HG02840 (cell line): ENCODE data around the gene FAM50A.
A peak's percentile ranks its signal among the peaks of the same experiment; 100 is the strongest.

Source experiments
- ATAC-seq: cut with Tn5 transposase; IDR thresholded peaks from one replicate; pipeline ENCODE4 v1.9.1; 2021; ENCODE audit warnings: mild to moderate bottlenecking, moderate library complexity, moderate number of reproducible peaks; ENCODE audit not compliant: unreplicated experiment, low FRiP score

FAM50A gene

GRCh38 chrX:154411981-154412340, 32.0 kb upstream of the FAM50A start:
- ATAC-seq: no peak

GRCh38 chrX:154412468-154412867, 31.5 kb upstream of the FAM50A start:
- ATAC-seq: no peak

- ATAC-seq: no peak
Observed at GRCh38 chrX:154413142-154413541, 30.8 kb upstream of the FAM50A start.

GRCh38 chrX:154417157-154417556, 26.8 kb upstream of the FAM50A start:
- ATAC-seq: no peak

- ATAC-seq: no peak
Observed at GRCh38 chrX:154419189-154419588, 24.8 kb upstream of the FAM50A start.

- ATAC-seq: no peak
Observed at GRCh38 chrX:154419688-154420401, 24.1 kb upstream of the FAM50A start.

- no peak for ATAC-seq
Observed at GRCh38 chrX:154420402-154420756, 23.6 kb upstream of the FAM50A start.

- ATAC-seq: no peak
Observed at GRCh38 chrX:154426916-154427770, 16.8 kb upstream of the FAM50A start.

GRCh38 chrX:154428176-154429171, 15.5 kb upstream of the FAM50A start, which contains the start of gene ATP6AP1:
Gene ATP6AP1, plus strand, starts transcription at chrX:154428677. Its CDS starts 16 bp downstream, at chrX:154428693.
- ATAC-seq: peak; percentile 90

GRCh38 chrX:154429711-154430110, 14.2 kb upstream of the FAM50A start:
- no peak for ATAC-seq

- no peak for ATAC-seq
Observed at GRCh38 chrX:154430479-154430878, 13.5 kb upstream of the FAM50A start.

- no peak for ATAC-seq
Observed at GRCh38 chrX:154430916-154431315, 13.0 kb upstream of the FAM50A start.

GRCh38 chrX:154431341-154431740, 12.6 kb upstream of the FAM50A start:
- no peak for ATAC-seq

GRCh38 chrX:154432210-154432609, 11.7 kb upstream of the FAM50A start:
- ATAC-seq: no peak

GRCh38 chrX:154433605-154434004, 10.3 kb upstream of the FAM50A start:
- ATAC-seq: no peak

GRCh38 chrX:154434394-154435168, 9.4 kb upstream of the FAM50A start:
- ATAC-seq: no peak

- no peak for ATAC-seq
Observed at GRCh38 chrX:154435171-154435733, 8.7 kb upstream of the FAM50A start.

- no peak for ATAC-seq
Observed at GRCh38 chrX:154436374-154436982, 7.5 kb upstream of the FAM50A start.
